Measurements from ENCODE around the gene SQSTM1. TPM values are rescaled to one million over a fixed set of nuclear protein-coding genes. Genes with fewer than 3 reads are reported as not detected.

The SQSTM1 gene
- total and polyA plus RNA-seq, 9 of the 15 experiments (the other 6 are each of a cell fraction or from before 2014, with no cell fraction given) = 5.6 to 148 (median 64.0) TPM

DNA sequence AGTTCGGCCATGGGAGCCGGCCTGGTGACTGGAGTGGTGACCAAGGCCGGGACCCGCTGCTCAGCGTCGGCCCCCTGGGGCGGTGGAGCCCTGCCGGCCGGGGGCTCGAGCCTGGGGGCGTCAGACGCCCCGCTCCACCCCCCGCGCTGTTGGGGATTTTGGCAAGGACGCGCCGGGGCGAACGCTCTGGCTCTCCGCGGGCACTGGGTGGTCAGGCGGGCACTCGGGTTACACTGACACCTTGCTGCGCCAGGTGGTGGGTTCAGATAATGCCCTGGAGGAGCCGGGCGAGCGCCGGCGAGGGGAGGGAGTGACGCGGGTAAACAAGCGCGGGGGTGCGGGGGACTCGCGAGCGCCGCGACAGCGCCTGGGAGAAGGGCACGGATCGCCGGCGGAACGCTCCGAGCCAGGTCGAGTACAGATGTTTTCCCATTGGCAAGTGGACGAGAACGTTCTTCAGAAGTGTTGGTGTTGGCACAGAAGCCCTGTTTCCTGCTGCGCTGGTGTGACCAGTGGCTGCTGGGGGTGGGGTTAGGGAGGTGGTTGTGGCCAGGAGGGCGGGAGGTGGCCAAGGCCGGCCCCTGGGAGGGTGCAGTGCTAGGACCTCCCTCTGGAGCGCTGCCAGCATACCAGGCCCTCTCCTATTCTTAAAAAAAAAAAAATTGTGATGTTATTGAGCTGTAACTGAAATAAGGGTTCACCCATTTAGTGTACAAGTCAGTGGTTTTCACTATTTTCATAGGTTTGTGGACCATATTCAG, 773 bp downstream of the SQSTM1 start (continued):
- TF ChIP-seq, protein P1, sequence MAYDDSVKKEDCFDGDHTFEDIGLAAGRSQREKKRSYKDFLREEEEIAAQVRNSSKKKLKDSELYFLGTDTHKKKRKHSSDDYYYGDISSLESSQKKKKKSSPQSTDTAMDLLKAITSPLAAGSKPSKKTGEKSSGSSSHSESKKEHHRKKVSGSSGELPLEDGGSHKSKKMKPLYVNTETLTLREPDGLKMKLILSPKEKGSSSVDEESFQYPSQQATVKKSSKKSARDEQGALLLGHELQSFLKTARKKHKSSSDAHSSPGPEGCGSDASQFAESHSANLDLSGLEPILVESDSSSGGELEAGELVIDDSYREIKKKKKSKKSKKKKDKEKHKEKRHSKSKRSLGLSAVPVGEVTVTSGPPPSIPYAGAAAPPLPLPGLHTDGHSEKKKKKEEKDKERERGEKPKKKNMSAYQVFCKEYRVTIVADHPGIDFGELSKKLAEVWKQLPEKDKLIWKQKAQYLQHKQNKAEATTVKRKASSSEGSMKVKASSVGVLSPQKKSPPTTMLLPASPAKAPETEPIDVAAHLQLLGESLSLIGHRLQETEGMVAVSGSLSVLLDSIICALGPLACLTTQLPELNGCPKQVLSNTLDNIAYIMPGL (CRISPR knock-in tag; IDR thresholded peaks at IDR 0.05) = no peak
- peak; percentile 31 for TF ChIP-seq PRPF4 (IDR thresholded peaks at IDR 0.05; ENCODE audit: insufficient read depth, low read depth, low read length, poor library complexity, severe bottlenecking)
- TF ChIP-seq SAFB (IDR thresholded peaks at IDR 0.05; ENCODE audit: borderline replicate concordance, low read depth, low read length) = no peak; the same call in 1 of the 2 replicates
- TF ChIP-seq MEF2A (IDR thresholded peaks at IDR 0.05; ENCODE audit: control insufficient read depth, low read depth, low read length) = no peak
- no peak for TF ChIP-seq MYBL2 (IDR thresholded peaks at IDR 0.05; ENCODE audit: low read depth)
- TF ChIP-seq MYBL2 (CRISPR knock-in tag; IDR thresholded peaks at IDR 0.05; ENCODE audit: borderline replicate concordance) = no peak
- peak; percentile 13 for TF ChIP-seq FUS (optimal IDR thresholded peaks at IDR 0.05; ENCODE audit: low read depth, low read length)
- TF ChIP-seq TEAD2 (tag; IDR thresholded peaks at IDR 0.05) = no peak
- TF ChIP-seq, protein P2, sequence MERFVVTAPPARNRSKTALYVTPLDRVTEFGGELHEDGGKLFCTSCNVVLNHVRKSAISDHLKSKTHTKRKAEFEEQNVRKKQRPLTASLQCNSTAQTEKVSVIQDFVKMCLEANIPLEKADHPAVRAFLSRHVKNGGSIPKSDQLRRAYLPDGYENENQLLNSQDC (CRISPR knock-in tag; IDR thresholded peaks at IDR 0.05) = no peak
- TF ChIP-seq SLC30A9 (CRISPR knock-in tag; IDR thresholded peaks at IDR 0.05) = no peak
- TF ChIP-seq ZSCAN29 (IDR thresholded peaks at IDR 0.05) = no peak
- no peak for TF ChIP-seq ETS2 (tag; IDR thresholded peaks at IDR 0.05; ENCODE audit: borderline replicate concordance, poor library complexity, severe bottlenecking)
- no peak for TF ChIP-seq HNRNPH1 (optimal IDR thresholded peaks at IDR 0.05; ENCODE audit: low read depth, low read length)
- no peak for TF ChIP-seq ZNF316 (IDR thresholded peaks at IDR 0.05)
- TF ChIP-seq ERF (CRISPR knock-in tag; IDR thresholded peaks at IDR 0.05) = no peak
- TF ChIP-seq, protein P3, sequence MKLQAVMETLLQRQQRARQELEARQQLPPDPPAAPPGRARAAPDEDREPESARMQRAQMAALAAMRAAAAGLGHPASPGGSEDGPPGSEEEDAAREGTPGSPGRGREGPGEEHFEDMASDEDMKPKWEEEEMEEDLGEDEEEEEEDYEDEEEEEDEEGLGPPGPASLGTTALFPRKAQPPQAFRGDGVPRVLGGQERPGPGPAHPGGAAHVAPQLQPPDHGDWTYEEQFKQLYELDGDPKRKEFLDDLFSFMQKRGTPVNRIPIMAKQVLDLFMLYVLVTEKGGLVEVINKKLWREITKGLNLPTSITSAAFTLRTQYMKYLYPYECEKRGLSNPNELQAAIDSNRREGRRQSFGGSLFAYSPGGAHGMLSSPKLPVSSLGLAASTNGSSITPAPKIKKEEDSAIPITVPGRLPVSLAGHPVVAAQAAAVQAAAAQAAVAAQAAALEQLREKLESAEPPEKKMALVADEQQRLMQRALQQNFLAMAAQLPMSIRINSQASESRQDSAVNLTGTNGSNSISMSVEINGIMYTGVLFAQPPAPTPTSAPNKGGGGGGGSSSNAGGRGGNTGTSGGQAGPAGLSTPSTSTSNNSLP (IDR thresholded peaks at IDR 0.05; ENCODE audit: borderline replicate concordance, low read depth, low read length) = no peak
- TF ChIP-seq IRF2 (CRISPR knock-in tag; IDR thresholded peaks at IDR 0.05) = no peak; the same call in 1 of the 2 replicates
- 0 out of 2 replicates have a peak, but pooled peaks have one; percentile 22 for TF ChIP-seq ZNF586 (CRISPR knock-in tag; conservative IDR thresholded peaks at IDR 0.05)
- no peak for TF ChIP-seq CBX2 (IDR thresholded peaks at IDR 0.05; ENCODE audit: insufficient read depth, low read length, poor library complexity, severe bottlenecking)
- no peak for TF ChIP-seq ZNF696 (CRISPR knock-in tag; conservative IDR thresholded peaks at IDR 0.05)
- TF ChIP-seq TAF1 (IDR thresholded peaks at IDR 0.05; ENCODE audit: control insufficient read depth, extremely low read depth, insufficient read depth, low read length, severe bottlenecking) = peak; percentile 57
- TF ChIP-seq, protein P4, sequence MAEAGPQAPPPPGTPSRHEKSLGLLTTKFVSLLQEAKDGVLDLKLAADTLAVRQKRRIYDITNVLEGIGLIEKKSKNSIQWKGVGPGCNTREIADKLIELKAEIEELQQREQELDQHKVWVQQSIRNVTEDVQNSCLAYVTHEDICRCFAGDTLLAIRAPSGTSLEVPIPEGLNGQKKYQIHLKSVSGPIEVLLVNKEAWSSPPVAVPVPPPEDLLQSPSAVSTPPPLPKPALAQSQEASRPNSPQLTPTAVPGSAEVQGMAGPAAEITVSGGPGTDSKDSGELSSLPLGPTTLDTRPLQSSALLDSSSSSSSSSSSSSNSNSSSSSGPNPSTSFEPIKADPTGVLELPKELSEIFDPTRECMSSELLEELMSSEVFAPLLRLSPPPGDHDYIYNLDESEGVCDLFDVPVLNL (CRISPR knock-in tag; IDR thresholded peaks at IDR 0.05; ENCODE audit: low read depth) = no peak
- peak; percentile 11 for TF ChIP-seq NCOR1 (IDR thresholded peaks at IDR 0.05)
- no peak for TF ChIP-seq ZNF311 (CRISPR knock-in tag; IDR thresholded peaks at IDR 0.05)

All from K562 (cell line).